Loucy (cell line): ENCODE measurements around the gene KRT31.

Experiments
- CTCF ChIP-seq: fragments of 200-600 bp; sonication (generic); conservative IDR thresholded peaks from 2 replicates; pipeline ENCODE4 v1.5.1; 2014; ENCODE audit warnings: mild to moderate bottlenecking, antibody characterized with exemption, low read length
- EZH2phosphoT487 ChIP-seq: fragments of 200-600 bp; IDR thresholded peaks from 2 replicates; pipeline ENCODE4 v1.6.1; 2018; ENCODE audit warnings: antibody characterized with exemption, mild to moderate bottlenecking, moderate library complexity, borderline replicate concordance

DNA sequence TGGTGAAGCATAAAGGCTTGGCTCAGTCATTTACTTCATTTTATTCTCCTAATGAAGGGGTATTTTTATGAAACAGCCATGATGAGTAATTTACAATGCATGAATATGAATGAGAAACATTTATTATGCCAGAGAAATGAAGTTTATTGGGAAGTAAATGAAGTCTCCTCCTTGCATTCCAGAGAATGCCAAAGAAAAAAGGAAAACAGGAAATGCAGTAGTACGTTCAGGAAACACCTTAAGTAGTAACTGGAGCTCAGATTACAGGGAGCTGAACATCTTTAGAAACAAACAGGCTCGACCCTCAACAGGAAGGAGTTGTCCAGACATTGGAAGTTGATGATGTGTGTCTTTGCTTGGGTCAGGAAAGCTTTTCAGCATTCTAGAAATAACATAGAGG is 19.9 kb downstream of the KRT31 start:
- TF ChIP-seq CTCF (no peak), EZH2phosphoT487 (no peak)
